Measurements from ENCODE around the gene C5orf15. TPM values are rescaled to one million over a fixed set of nuclear protein-coding genes. Genes with fewer than 3 reads are reported as not detected.

Gene C5orf15
- polyA plus RNA-seq, 1 donor from 2014 or later = 72.3 TPM

GRCh38 chr5:133934822-133935666, 33.4 kb downstream of the C5orf15 start:
- TF ChIP-seq POLR2AphosphoS5 (IDR thresholded peaks at IDR 0.05) (no peak), EZH2 (IDR thresholded peaks at IDR 0.05; ENCODE audit: borderline replicate concordance, insufficient read depth, low read length, poor library complexity, severe bottlenecking) (no peak), MXI1 (conservative IDR thresholded peaks at IDR 0.05; ENCODE audit: poor library complexity, severe bottlenecking) (no peak), RAD21 (conservative IDR thresholded peaks at IDR 0.05) (no peak), REST (IDR thresholded peaks at IDR 0.05; ENCODE audit: borderline replicate concordance) (no peak), EP300 (conservative IDR thresholded peaks at IDR 0.05; ENCODE audit: poor library complexity, severe bottlenecking) (no peak), SMC3 (conservative IDR thresholded peaks at IDR 0.05; ENCODE audit: poor library complexity) (no peak)
- Histone ChIP-seq H3K9me3 (ENCODE audit: low read length) (no peaks in the 10 kb centered on the region), H3K27ac (ENCODE audit: low read length) (no peak overlapping the region), H3K9me2 (ENCODE audit: insufficient read depth, low read length) (no peaks in the 10 kb centered on the region), H2AFZ (ENCODE audit: low read depth, low read length) (no peak overlapping the region), H3K4me2 (ENCODE audit: low read length) (no peak overlapping the region), H3K9ac (ENCODE audit: low read length) (no peak overlapping the region), H3K4me3 (ENCODE audit: low read length) (no peak overlapping the region), H3K36me3 (ENCODE audit: insufficient read depth, low read length) (no peaks in the 10 kb centered on the region), H3K79me2 (replicated peaks; ENCODE audit: insufficient read depth, low read length) (no peaks in the 10 kb centered on the region), H3F3A (ENCODE audit: insufficient read depth, low read length, poor library complexity, severe bottlenecking) (no peaks in the 10 kb centered on the region), H3K27me3 (ENCODE audit: insufficient read depth, low read depth, low read length) (no peaks in the 10 kb centered on the region), H4K20me1 (ENCODE audit: insufficient read depth) (no peaks in the 10 kb centered on the region)

GRCh38 chr5:133934311-133934710, 34.1 kb downstream of the C5orf15 start:
- H3K36me3 ChIP-seq (ENCODE audit: insufficient read depth, low read length) = no peaks in the 10 kb centered on the region
- no peak overlapping the region for H3K4me3 ChIP-seq (ENCODE audit: low read length)
- TF ChIP-seq REST (IDR thresholded peaks at IDR 0.05; ENCODE audit: borderline replicate concordance) (no peak), SMC3 (conservative IDR thresholded peaks at IDR 0.05; ENCODE audit: poor library complexity) (no peak), POLR2AphosphoS5 (IDR thresholded peaks at IDR 0.05) (no peak), EP300 (conservative IDR thresholded peaks at IDR 0.05; ENCODE audit: poor library complexity, severe bottlenecking) (no peak), RAD21 (conservative IDR thresholded peaks at IDR 0.05) (no peak), TAF1 (IDR thresholded peaks at IDR 0.05; ENCODE audit: low read depth) (no peak), EZH2 (IDR thresholded peaks at IDR 0.05; ENCODE audit: borderline replicate concordance, insufficient read depth, low read length, poor library complexity, severe bottlenecking) (no peak), MXI1 (conservative IDR thresholded peaks at IDR 0.05; ENCODE audit: poor library complexity, severe bottlenecking) (no peak), CTCF (IDR thresholded peaks at IDR 0.05; ENCODE audit: poor library complexity, severe bottlenecking) (no peak)
- no peaks in the 10 kb centered on the region for H4K20me1 ChIP-seq (ENCODE audit: insufficient read depth)
- H3K27me3 ChIP-seq (ENCODE audit: insufficient read depth, low read depth, low read length) = no peaks in the 10 kb centered on the region
- no peaks in the 10 kb centered on the region for H3K79me2 ChIP-seq (replicated peaks; ENCODE audit: insufficient read depth, low read length)
- no peak overlapping the region for H2AFZ ChIP-seq (ENCODE audit: low read depth, low read length)
- H3K27ac ChIP-seq (ENCODE audit: low read length) = no peak overlapping the region
- H3K9ac ChIP-seq (ENCODE audit: low read length) = no peak overlapping the region
- no peaks in the 10 kb centered on the region for H3F3A ChIP-seq (ENCODE audit: insufficient read depth, low read length, poor library complexity, severe bottlenecking)
- no peak overlapping the region for H3K4me2 ChIP-seq (ENCODE audit: low read length)
- no peaks in the 10 kb centered on the region for H3K9me3 ChIP-seq (ENCODE audit: low read length)
- H3K9me2 ChIP-seq (ENCODE audit: insufficient read depth, low read length) = no peaks in the 10 kb centered on the region
